Stimulated activated naive CD8-positive, alpha-beta T cell treated with anti-CD3 and anti-CD28 coated beads, Interleukin-15, Interleukin-2, amounts not matched to agents 100 ng/mL and 50 ng/mL, for 24 hours (primary cell): ENCODE measurements around the gene ASS1.
"Not testable (repeated sequence)": the region's sequence is repeated elsewhere in the genome, so short reads cannot be mapped to it uniquely, and the experiment has no call there.

Experiments
- H3K27ac Mint-ChIP-seq: one replicate; pipeline ENCODE4 v1.8.0; 2021; ENCODE audit warnings: mild to moderate bottlenecking, mixed read lengths
- H3K27me3 Mint-ChIP-seq: one replicate; pipeline ENCODE4 v1.8.0; 2021; ENCODE audit warnings: mixed read lengths
- H3K36me3 Mint-ChIP-seq: one replicate; pipeline ENCODE4 v1.8.0; 2021; ENCODE audit warnings: low read depth, mixed read lengths
- H3K4me1 Mint-ChIP-seq: one replicate; pipeline ENCODE4 v1.8.0; 2021; ENCODE audit warnings: low read depth, mixed read lengths
- H3K4me3 Mint-ChIP-seq: one replicate; pipeline ENCODE4 v1.8.0; 2021; ENCODE audit warnings: mild to moderate bottlenecking, mixed read lengths
- H3K9me3 Mint-ChIP-seq: one replicate; pipeline ENCODE4 v1.8.0; 2021; ENCODE audit warnings: mixed read lengths

ASS1 gene

DNA sequence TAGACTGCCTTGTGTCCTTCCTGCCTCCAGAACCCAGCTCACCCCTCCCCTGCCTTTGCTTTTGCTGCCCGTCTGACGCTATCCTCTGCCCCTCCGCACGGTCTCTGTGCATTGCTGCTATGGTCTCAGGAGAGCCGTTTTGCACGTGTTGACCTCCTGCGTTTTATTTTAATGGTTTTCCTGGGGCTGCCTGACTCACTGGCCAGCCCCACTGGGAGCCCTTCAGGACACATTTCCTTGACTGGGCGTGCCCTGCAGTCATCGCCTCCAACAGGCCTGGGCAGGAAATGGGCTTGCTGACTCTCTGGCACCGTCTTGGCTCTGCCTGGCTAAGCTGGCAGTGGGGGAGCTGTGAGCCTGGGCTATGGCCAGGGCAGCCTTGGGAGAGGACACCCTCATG is 17.9 kb upstream of the ASS1 start:
- no peaks in the 10 kb centered on the region for H3K36me3 Mint-ChIP-seq
- H3K27ac Mint-ChIP-seq: no peak overlapping the region
- no peaks in the 10 kb centered on the region for H3K9me3 Mint-ChIP-seq
- no peaks in the 10 kb centered on the region for H3K4me1 Mint-ChIP-seq
- peaks cover 4% of the 10 kb centered on the region for H3K27me3 Mint-ChIP-seq
- H3K4me3 Mint-ChIP-seq: no peak overlapping the region

DNA sequence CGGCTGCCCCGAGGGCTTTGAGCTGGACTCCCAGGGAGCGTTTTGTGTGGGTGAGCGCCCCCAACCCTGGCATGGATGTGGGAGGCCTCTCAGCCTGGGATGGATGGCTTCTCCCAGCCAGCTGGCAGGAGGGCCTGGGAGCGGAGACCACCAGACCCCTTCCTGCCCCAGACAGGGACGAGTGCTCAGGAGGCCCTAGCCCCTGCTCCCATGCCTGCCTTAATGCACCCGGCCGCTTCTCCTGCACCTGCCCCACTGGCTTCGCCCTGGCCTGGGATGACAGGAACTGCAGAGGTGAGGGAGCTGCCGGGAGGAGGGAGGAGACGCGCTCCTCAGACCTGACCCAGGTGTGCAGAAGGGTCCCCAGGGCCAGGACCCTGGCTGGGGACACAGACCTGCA is 17.4 kb upstream of the ASS1 start:
- H3K4me3 Mint-ChIP-seq: no peak overlapping the region
- no peaks in the 10 kb centered on the region for H3K9me3 Mint-ChIP-seq
- H3K27ac Mint-ChIP-seq: no peak overlapping the region
- no peaks in the 10 kb centered on the region for H3K36me3 Mint-ChIP-seq
- H3K4me1 Mint-ChIP-seq: no peaks in the 10 kb centered on the region
- H3K27me3 Mint-ChIP-seq: peaks cover 6% of the 10 kb centered on the region

GRCh38 chr9:130428086-130428665 is 16.6 kb upstream of the ASS1 start:
- H3K9me3 Mint-ChIP-seq: no peaks in the 10 kb centered on the region
- no peaks in the 10 kb centered on the region for H3K36me3 Mint-ChIP-seq
- peaks cover 13% of the 10 kb centered on the region for H3K27me3 Mint-ChIP-seq
- H3K4me3 Mint-ChIP-seq: no peak overlapping the region
- peaks cover 4% of the 10 kb centered on the region for H3K4me1 Mint-ChIP-seq
- H3K27ac Mint-ChIP-seq: no peak overlapping the region

GRCh38 chr9:130429381-130429780 is 15.4 kb upstream of the ASS1 start:
- Mint-ChIP-seq H3K27me3 (peaks cover 16% of the 10 kb centered on the region), H3K4me1 (peaks cover 4% of the 10 kb centered on the region), H3K4me3 (no peak overlapping the region), H3K27ac (no peak overlapping the region), H3K9me3 (no peaks in the 10 kb centered on the region), H3K36me3 (no peaks in the 10 kb centered on the region)

GRCh38 chr9:130429831-130430230 is 14.9 kb upstream of the ASS1 start:
- Mint-ChIP-seq H3K4me3 (no peak overlapping the region), H3K27ac (no peak overlapping the region), H3K27me3 (peaks cover 20% of the 10 kb centered on the region), H3K4me1 (peaks cover 4% of the 10 kb centered on the region), H3K9me3 (no peaks in the 10 kb centered on the region), H3K36me3 (no peaks in the 10 kb centered on the region)

GRCh38 chr9:130430232-130430631 is 14.5 kb upstream of the ASS1 start:
- no peaks in the 10 kb centered on the region for H3K9me3 Mint-ChIP-seq

GRCh38 chr9:130430734-130431535 is 13.8 kb upstream of the ASS1 start:
- Mint-ChIP-seq H3K27me3 (peaks cover 25% of the 10 kb centered on the region), H3K4me1 (peaks cover 4% of the 10 kb centered on the region), H3K27ac (no peak overlapping the region), H3K9me3 (no peaks in the 10 kb centered on the region), H3K36me3 (no peaks in the 10 kb centered on the region), H3K4me3 (no peak overlapping the region)

More at GRCh38 chr9:130430232-130430631, 14.5 kb upstream of the ASS1 start:
- Mint-ChIP-seq H3K4me3 (no peak overlapping the region), H3K36me3 (no peaks in the 10 kb centered on the region), H3K27ac (no peak overlapping the region), H3K4me1 (peaks cover 4% of the 10 kb centered on the region), H3K27me3 (peaks cover 22% of the 10 kb centered on the region)

DNA sequence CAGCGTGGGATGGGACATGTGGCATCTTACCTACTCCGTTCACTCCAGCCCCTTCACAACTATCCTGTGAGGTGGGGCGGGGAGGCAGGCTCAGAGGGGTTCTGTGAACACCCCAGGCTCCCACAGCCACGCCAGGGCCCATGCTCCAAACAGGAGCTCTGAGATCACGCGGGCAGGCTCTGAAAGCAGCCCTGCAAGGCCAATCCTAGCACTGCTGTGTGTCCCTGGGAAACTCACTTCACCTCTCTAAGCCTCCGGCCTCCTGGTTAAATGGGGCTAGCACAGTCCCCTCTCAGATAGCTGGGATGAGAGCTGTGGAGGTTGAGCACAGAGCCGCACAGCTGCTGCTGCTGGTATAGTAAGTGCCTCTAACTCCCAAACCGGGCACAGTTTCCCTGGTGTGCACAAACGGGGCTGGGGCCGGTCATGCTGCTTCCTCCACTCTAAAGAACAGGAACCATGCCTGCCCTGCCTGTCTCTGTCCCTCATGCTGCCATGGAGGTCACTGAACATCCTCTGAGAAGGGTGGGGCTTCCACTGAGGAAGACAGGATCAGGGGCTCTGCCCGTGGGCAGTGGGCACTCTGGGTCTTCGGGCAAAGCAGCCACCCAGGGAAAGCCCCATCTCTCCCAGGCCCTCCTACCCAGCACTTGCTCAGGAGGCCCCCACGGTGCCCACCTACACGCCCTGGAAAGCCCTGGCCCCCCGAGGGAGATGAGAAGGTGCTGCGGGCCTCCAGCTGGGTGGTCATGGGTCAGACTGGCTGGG is 13.0 kb upstream of the ASS1 start:
- H3K9me3 Mint-ChIP-seq: no peaks in the 10 kb centered on the region

DNA sequence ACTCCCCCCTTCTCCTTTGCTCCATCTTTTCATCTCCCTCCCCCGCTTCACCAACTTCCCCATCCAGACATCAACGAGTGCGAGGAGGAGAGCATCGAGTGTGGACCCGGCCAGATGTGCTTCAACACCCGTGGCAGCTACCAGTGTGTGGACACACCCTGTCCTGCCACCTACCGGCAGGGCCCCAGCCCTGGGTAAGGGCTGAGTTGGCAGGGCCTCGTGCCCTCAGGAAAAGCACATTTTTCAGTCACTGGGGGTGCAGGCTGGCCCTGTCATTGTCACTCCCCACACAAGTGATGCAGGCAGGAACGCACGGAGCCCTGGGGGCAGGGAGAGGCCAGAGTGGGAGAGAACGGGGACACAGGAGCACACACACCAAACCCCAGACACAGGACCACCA is 12.4 kb upstream of the ASS1 start:
- H3K9me3 Mint-ChIP-seq: no peaks in the 10 kb centered on the region
- H3K27me3 Mint-ChIP-seq: peaks cover 24% of the 10 kb centered on the region
- no peaks in the 10 kb centered on the region for H3K36me3 Mint-ChIP-seq
- H3K4me1 Mint-ChIP-seq: peaks cover 4% of the 10 kb centered on the region
- no peak overlapping the region for H3K27ac Mint-ChIP-seq
- H3K4me3 Mint-ChIP-seq: no peak overlapping the region

More for the DNA sequence above, 13.0 kb upstream of the ASS1 start:
- Mint-ChIP-seq H3K4me3 (no peak overlapping the region), H3K4me1 (peaks cover 4% of the 10 kb centered on the region), H3K27me3 (peaks cover 23% of the 10 kb centered on the region), H3K27ac (no peak overlapping the region), H3K36me3 (no peaks in the 10 kb centered on the region)

DNA sequence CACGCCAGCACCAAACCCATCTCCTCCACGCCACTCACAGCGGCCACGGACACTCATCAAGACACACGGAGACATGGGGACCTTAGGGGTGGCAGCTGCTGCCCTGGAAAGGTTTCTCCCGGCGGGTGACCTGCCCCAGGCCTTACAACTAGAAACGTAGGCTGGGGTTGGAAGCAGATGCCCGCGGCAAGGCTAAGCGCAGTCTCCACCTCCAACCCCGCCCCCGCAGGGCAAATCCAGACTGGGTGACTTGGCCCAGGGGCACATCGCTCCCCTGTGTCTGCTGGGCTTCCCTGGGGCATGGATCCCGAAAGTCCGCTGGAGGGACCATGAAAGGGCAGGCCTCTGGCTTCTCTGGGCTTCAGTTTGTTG is 12.0 kb upstream of the ASS1 start:
- H3K27me3 Mint-ChIP-seq: peaks cover 25% of the 10 kb centered on the region
- peak overlapping the region; percentile 5 for H3K4me3 Mint-ChIP-seq
- no peak overlapping the region for H3K27ac Mint-ChIP-seq

DNA sequence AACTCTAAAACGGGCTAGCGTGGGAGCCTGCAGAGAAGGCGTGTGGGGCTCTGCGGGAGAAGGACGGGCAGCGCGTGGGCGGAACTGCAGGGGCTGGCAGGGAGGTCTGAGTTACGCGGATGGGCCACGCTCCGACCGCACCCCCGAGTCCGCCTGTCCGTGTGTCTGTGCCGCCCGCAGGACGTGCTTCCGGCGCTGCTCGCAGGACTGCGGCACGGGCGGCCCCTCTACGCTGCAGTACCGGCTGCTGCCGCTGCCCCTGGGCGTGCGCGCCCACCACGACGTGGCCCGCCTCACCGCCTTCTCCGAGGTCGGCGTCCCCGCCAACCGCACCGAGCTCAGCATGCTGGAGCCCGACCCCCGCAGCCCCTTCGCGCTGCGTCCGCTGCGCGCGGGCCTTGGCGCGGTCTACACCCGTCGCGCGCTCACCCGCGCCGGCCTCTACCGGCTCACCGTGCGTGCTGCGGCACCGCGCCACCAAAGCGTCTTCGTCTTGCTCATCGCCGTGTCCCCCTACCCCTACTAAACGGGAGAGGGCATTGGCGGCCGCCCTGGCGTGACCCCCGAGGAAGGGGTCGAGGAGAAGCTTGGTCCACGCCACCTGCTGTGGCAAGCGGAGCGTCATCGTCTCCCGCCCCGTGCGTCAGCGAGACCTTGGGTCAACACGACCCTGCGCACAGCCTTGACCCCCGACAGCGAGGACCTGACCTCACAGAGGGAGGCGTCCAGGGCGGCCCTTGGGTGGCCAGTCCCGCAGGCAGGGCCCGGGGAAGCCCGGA is 11.4 kb upstream of the ASS1 start:
- Mint-ChIP-seq H3K4me3 (peak overlapping the region; percentile 5), H3K27me3 (peaks cover 25% of the 10 kb centered on the region), H3K4me1 (peaks cover 4% of the 10 kb centered on the region)

More for the DNA sequence above, 12.0 kb upstream of the ASS1 start:
- Mint-ChIP-seq H3K4me1 (peaks cover 4% of the 10 kb centered on the region), H3K36me3 (no peaks in the 10 kb centered on the region), H3K9me3 (no peaks in the 10 kb centered on the region)

GRCh38 chr9:130433947-130434262 is 10.9 kb upstream of the ASS1 start:
- H3K27ac Mint-ChIP-seq: no peak overlapping the region
- peaks cover 4% of the 10 kb centered on the region for H3K4me1 Mint-ChIP-seq
- peaks cover 28% of the 10 kb centered on the region for H3K27me3 Mint-ChIP-seq
- no peaks in the 10 kb centered on the region for H3K36me3 Mint-ChIP-seq
- no peak overlapping the region for H3K4me3 Mint-ChIP-seq
- no peaks in the 10 kb centered on the region for H3K9me3 Mint-ChIP-seq

More for the DNA sequence above, 11.4 kb upstream of the ASS1 start:
- H3K9me3 Mint-ChIP-seq: no peaks in the 10 kb centered on the region
- H3K36me3 Mint-ChIP-seq: no peaks in the 10 kb centered on the region
- H3K27ac Mint-ChIP-seq: no peak overlapping the region

DNA sequence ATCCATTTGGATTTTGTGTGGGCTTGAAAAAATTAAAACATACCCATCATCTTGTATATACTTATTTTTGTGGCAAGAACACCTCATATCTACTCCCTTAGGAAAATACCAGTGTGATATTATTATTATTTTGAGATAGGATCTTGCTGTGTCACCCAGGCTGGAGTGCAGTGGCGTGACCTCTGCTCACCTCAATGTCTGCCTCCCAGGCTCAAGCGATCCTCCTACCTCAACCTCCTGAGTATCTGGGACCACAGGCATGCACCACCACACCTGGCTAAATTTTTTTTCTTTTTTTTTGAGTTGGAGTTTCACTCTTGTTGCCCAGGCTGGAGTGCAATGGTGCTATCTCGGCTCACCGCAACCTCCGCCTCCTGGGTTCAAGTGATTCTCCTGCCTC is 10.1 kb upstream of the ASS1 start:
- H3K9me3 Mint-ChIP-seq, H3K4me1 Mint-ChIP-seq, H3K27ac Mint-ChIP-seq, H3K36me3 Mint-ChIP-seq, H3K4me3 Mint-ChIP-seq: not testable (repeated sequence)
- H3K27me3 Mint-ChIP-seq: peaks cover 28% of the 10 kb centered on the region

GRCh38 chr9:130437011-130437789 is 7.6 kb upstream of the ASS1 start:
- Mint-ChIP-seq H3K36me3 (no peaks in the 10 kb centered on the region), H3K27me3 (peaks cover 36% of the 10 kb centered on the region), H3K9me3 (no peaks in the 10 kb centered on the region), H3K4me3 (no peak overlapping the region), H3K4me1 (peaks cover 4% of the 10 kb centered on the region), H3K27ac (no peak overlapping the region)
